NCI-H1105 (cell line): ENCODE data around the gene TMEM135.
"Not testable (repeated sequence)": the region's sequence is repeated elsewhere in the genome, so short reads cannot be mapped to it uniquely, and the experiment has no call there.

Experiments used
- DNase-seq: peaks from one replicate; lab custom pipeline; 2025; lab: John Stamatoyannopoulos, UW

The TMEM135 gene

GRCh38 chr11:87258171-87258833 lies 220.6 kb downstream of the TMEM135 start:
- no peak for DNase-seq

GRCh38 chr11:87259736-87260135 lies 222.0 kb downstream of the TMEM135 start:
- no peak for DNase-seq

- DNase-seq: no peak
Measured at GRCh38 chr11:87260811-87261210, 223.1 kb downstream of the TMEM135 start.

- DNase-seq: no peak
Measured at GRCh38 chr11:87263264-87263838, 225.6 kb downstream of the TMEM135 start.

- DNase-seq: no peak
Measured at GRCh38 chr11:87263979-87264378, 226.2 kb downstream of the TMEM135 start.

- DNase-seq: no peak
Measured at GRCh38 chr11:87265132-87265531, 227.4 kb downstream of the TMEM135 start.

GRCh38 chr11:87265979-87266378 lies 228.2 kb downstream of the TMEM135 start:
- no peak for DNase-seq

- DNase-seq: no peak
Measured at GRCh38 chr11:87266751-87267150, 229.0 kb downstream of the TMEM135 start.

GRCh38 chr11:87271951-87272350 lies 234.2 kb downstream of the TMEM135 start:
- not testable (repeated sequence) for DNase-seq

- no peak for DNase-seq
Measured at GRCh38 chr11:87275176-87275575, 237.4 kb downstream of the TMEM135 start.

GRCh38 chr11:87280143-87280542 lies 242.4 kb downstream of the TMEM135 start:
- no peak for DNase-seq

GRCh38 chr11:87281496-87281895 lies 243.8 kb downstream of the TMEM135 start:
- no peak for DNase-seq

GRCh38 chr11:87284306-87284705 lies 246.6 kb downstream of the TMEM135 start:
- no peak for DNase-seq

GRCh38 chr11:87285674-87286073 lies 247.9 kb downstream of the TMEM135 start:
- not testable (repeated sequence) for DNase-seq

GRCh38 chr11:87286338-87286737 lies 248.6 kb downstream of the TMEM135 start:
- no peak for DNase-seq

- peak; percentile 61 for DNase-seq
Measured at GRCh38 chr11:87290304-87290922, 252.7 kb downstream of the TMEM135 start.

GRCh38 chr11:87292598-87292997 lies 254.9 kb downstream of the TMEM135 start:
- DNase-seq: no peak

- peak; percentile 41 for DNase-seq
Measured at GRCh38 chr11:87295237-87295636, 257.5 kb downstream of the TMEM135 start.

GRCh38 chr11:87296627-87297026 lies 258.9 kb downstream of the TMEM135 start:
- no peak for DNase-seq

- peak; percentile 29 for DNase-seq
Measured at GRCh38 chr11:87298155-87298554, 260.4 kb downstream of the TMEM135 start.

- DNase-seq: no peak
Measured at GRCh38 chr11:87299041-87299481, 261.3 kb downstream of the TMEM135 start.

- DNase-seq: no peak
Measured at GRCh38 chr11:87300640-87301380, 263.1 kb downstream of the TMEM135 start.
